22Rv1 (cell line): ENCODE measurements around the gene DPF3.

ENCODE experiments used
- ZFX ChIP-seq: fragments of 450-650 bp; IDR thresholded peaks from 2 replicates; pipeline ENCODE4 v1.6.1; 2017; ENCODE audit warnings: antibody characterized with exemption, borderline replicate concordance
- TF ChIP-seq, protein P1 (sequence below): fragments of 450-650 bp; IDR thresholded peaks from 2 replicates; pipeline ENCODE4 v1.5.1; 2017; ENCODE audit warnings: mild to moderate bottlenecking

- TF ChIP-seq, protein P1, sequence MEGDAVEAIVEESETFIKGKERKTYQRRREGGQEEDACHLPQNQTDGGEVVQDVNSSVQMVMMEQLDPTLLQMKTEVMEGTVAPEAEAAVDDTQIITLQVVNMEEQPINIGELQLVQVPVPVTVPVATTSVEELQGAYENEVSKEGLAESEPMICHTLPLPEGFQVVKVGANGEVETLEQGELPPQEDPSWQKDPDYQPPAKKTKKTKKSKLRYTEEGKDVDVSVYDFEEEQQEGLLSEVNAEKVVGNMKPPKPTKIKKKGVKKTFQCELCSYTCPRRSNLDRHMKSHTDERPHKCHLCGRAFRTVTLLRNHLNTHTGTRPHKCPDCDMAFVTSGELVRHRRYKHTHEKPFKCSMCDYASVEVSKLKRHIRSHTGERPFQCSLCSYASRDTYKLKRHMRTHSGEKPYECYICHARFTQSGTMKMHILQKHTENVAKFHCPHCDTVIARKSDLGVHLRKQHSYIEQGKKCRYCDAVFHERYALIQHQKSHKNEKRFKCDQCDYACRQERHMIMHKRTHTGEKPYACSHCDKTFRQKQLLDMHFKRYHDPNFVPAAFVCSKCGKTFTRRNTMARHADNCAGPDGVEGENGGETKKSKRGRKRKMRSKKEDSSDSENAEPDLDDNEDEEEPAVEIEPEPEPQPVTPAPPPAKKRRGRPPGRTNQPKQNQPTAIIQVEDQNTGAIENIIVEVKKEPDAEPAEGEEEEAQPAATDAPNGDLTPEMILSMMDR = no peak
- no peak for TF ChIP-seq ZFX
Measured at GRCh38 chr14:72802588-72802946, 91.3 kb downstream of the DPF3 start.
